Neural progenitor cell (in vitro differentiated cells): ENCODE data around the gene KRT37.

Experiments used
- EZH2 ChIP-seq: fragments of 200-600 bp; sonication (generic); IDR thresholded peaks from 2 replicates; pipeline ENCODE4 v1.6.1; 2017; ENCODE audit warnings: antibody characterized with exemption, mild to moderate bottlenecking, moderate library complexity
- EZH2phosphoT487 ChIP-seq: fragments of 200-600 bp; sonication (generic); IDR thresholded peaks from 2 replicates; pipeline ENCODE4 v1.6.1; 2017; ENCODE audit warnings: antibody characterized with exemption
- TF ChIP-seq, protein P1 (sequence below): fragments of 200-600 bp; sonication (generic); IDR thresholded peaks from 2 replicates; pipeline ENCODE4 v1.5.1; 2017; ENCODE audit warnings: antibody characterized with exemption, mild to moderate bottlenecking

DNA sequence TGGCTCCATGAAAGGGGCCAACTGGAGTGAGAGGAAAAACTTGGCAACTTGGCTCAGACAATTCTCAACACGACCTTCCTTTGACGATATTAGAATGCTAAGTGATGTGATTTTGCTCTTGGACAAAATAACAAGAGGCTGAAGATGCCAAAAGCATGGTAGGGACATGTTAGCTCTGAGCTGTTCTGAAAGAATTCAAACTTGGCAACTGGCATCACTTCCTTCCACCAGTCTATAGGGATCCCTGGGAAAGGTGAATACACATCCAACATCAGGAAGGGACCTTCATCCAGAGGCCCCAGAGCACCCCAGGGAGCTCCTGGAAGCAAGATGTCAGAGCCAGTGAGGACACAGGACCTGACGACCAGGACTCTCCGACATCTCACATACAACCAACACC lies 4.3 kb downstream of the KRT37 start:
- TF ChIP-seq, protein P1, sequence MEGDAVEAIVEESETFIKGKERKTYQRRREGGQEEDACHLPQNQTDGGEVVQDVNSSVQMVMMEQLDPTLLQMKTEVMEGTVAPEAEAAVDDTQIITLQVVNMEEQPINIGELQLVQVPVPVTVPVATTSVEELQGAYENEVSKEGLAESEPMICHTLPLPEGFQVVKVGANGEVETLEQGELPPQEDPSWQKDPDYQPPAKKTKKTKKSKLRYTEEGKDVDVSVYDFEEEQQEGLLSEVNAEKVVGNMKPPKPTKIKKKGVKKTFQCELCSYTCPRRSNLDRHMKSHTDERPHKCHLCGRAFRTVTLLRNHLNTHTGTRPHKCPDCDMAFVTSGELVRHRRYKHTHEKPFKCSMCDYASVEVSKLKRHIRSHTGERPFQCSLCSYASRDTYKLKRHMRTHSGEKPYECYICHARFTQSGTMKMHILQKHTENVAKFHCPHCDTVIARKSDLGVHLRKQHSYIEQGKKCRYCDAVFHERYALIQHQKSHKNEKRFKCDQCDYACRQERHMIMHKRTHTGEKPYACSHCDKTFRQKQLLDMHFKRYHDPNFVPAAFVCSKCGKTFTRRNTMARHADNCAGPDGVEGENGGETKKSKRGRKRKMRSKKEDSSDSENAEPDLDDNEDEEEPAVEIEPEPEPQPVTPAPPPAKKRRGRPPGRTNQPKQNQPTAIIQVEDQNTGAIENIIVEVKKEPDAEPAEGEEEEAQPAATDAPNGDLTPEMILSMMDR = no peak
- TF ChIP-seq EZH2 (no peak), EZH2phosphoT487 (no peak)
